AG09309 (cell line): ENCODE data around the gene ZNF740.

Experiments
- DNase-seq: peaks from one replicate; pipeline ENCODE4 v3.0.0-alpha.2; 2010; ENCODE audit warnings: low read depth
- H3K4me3 ChIP-seq: 2 replicates; pipeline ENCODE4 v1.5.1; 2011; ENCODE audit warnings: mild to moderate bottlenecking, low read depth, low read length, moderate library complexity; ENCODE audit not compliant: control insufficient read depth
- CTCF ChIP-seq: IDR thresholded peaks from 2 replicates; pipeline ENCODE4 v1.5.1; 2011; ENCODE audit warnings: mild to moderate bottlenecking, low read depth, low read length, inconsistent platforms; ENCODE audit not compliant: insufficient read depth, control insufficient read depth; ENCODE audit errors: missing control alignments

ZNF740 gene

GRCh38 chr12:53227836-53228235 is 47.3 kb downstream of the ZNF740 start:
- H3K4me3 ChIP-seq = no peak overlapping the region
- no peak for TF ChIP-seq CTCF
- DNase-seq = no peak

- DNase-seq = no peak
- no peak overlapping the region for H3K4me3 ChIP-seq
- no peak for TF ChIP-seq CTCF
These were observed 48.9 kb downstream of the ZNF740 start for GRCh38 chr12:53229454-53229853.

GRCh38 chr12:53230108-53230845 is 49.8 kb downstream of the ZNF740 start:
- no peak for DNase-seq
- no peak for TF ChIP-seq CTCF
- H3K4me3 ChIP-seq = no peak overlapping the region; the same call in 1 of the 2 replicates

- DNase-seq = no peak
- TF ChIP-seq CTCF = no peak
- peak overlapping the region; percentile 81 for H3K4me3 ChIP-seq
These were observed 51.1 kb downstream of the ZNF740 start for GRCh38 chr12:53231671-53231920.

- no peak for DNase-seq
- H3K4me3 ChIP-seq = peak within 1 kb of the TSS; percentile 81
- TF ChIP-seq CTCF = no peak
These were observed 51.6 kb downstream of the ZNF740 start, which contains the start of gene RARG for GRCh38 chr12:53231921-53232645. TSS of gene RARG (minus strand) at chr12:53232209. CDS start at chr12:53227545, 4,664 bp downstream.

GRCh38 chr12:53232646-53233461 is 52.3 kb downstream of the ZNF740 start:
- DNase-seq = no peak
- H3K4me3 ChIP-seq = peak overlapping the region; percentile 81
- no peak for TF ChIP-seq CTCF
